GM19351 (cell line): Measurements from ENCODE around the gene NDRG3.
A peak's percentile ranks its signal among the peaks of the same experiment; 100 is the strongest.
"Not testable (repeated sequence)": the region's sequence is repeated elsewhere in the genome, so short reads cannot be mapped to it uniquely, and the experiment has no call there.

ENCODE experiments used
- ATAC-seq: cut with Tn5 transposase; IDR thresholded peaks from one replicate; pipeline ENCODE4 v1.9.1; 2021; ENCODE audit warnings: mild to moderate bottlenecking, moderate library complexity; ENCODE audit not compliant: unreplicated experiment

Gene NDRG3

GRCh38 chr20:36613974-36614373 lies 131.9 kb downstream of the NDRG3 start:
- ATAC-seq, result no peak

GRCh38 chr20:36611625-36612024 lies 134.3 kb downstream of the NDRG3 start:
- ATAC-seq, result no peak

GRCh38 chr20:36608388-36608728 lies 137.5 kb downstream of the NDRG3 start:
- not testable (repeated sequence) for ATAC-seq

GRCh38 chr20:36607586-36608387 lies 138.1 kb downstream of the NDRG3 start:
- ATAC-seq, result no peak

- peak; percentile 1 for ATAC-seq
These were observed 139.5 kb downstream of the NDRG3 start for GRCh38 chr20:36606158-36607066.

- peak; percentile 85 for ATAC-seq
These were observed 140.3 kb downstream of the NDRG3 start, which contains the start of gene RAB5IF for GRCh38 chr20:36605399-36606157. TSS of gene RAB5IF (plus strand) at chr20:36605779. CDS start at chr20:36605952, 173 bp downstream.

GRCh38 chr20:36604952-36605398 lies 140.9 kb downstream of the NDRG3 start:
- peak; percentile 31 for ATAC-seq
